ENCODE results near the gene HERPUD2. TPM values are rescaled to one million over a fixed set of nuclear protein-coding genes. Genes with fewer than 3 reads are reported as not detected.
A peak's percentile ranks its signal among the peaks of the same experiment; 100 is the strongest.

HERPUD2 gene
- polyA plus RNA-seq, 1 donor (not counting 4 experiments of a cell fraction or from before 2014, with no cell fraction given) = 43.6 TPM

GRCh38 chr7:35712563-35713226, 17.8 kb upstream of the HERPUD2 start:
- FAIRE-seq (no peak), DNase-seq (ENCODE audit: low read depth, low spot score) (no peak)

DNA sequence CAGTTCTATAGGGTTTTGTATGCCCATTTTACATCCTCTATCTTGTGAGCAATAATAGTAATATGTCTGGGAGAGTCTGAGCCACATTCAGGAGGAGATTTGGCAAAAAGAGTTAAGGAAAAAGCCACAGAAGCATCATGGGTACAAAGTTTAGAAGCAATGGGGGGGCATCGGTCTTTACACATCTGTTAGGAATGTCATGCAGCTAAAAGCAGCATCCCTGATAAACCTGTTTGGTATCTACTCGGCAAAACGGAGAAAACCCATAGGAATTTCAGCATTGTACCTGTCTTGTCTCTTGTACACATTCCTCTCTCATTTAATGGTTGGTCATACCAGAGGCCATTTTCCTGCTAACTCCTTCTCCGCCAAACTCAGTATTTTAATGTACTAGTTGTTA, 12.5 kb upstream of the HERPUD2 start:
- H3K9me3 ChIP-seq (ENCODE audit: control insufficient read depth, low read depth, low read length) = no peaks in the 10 kb centered on the region
- no peak overlapping the region for H3K4me3 ChIP-seq (ENCODE audit: control insufficient read depth in 2 of 3, extremely low read depth in 1 of 3, insufficient read depth in 2 of 3, low read depth in 1 of 3, low read length in 3 of 3)
- no peaks in the 10 kb centered on the region for H3K9me1 ChIP-seq (ENCODE audit: control insufficient read depth, extremely low read depth, insufficient read depth, low read length)
- peak overlapping the region; percentile 6 for H2AFZ ChIP-seq (ENCODE audit: control insufficient read depth, low read length)
- H3K27ac ChIP-seq (ENCODE audit: control insufficient read depth, insufficient read depth, low read length) = no peak overlapping the region
- peaks cover 27% of the 10 kb centered on the region for H3K4me1 ChIP-seq (ENCODE audit: control insufficient read depth, extremely low read depth, insufficient read depth, low read length)
- TF ChIP-seq EZH2 (IDR thresholded peaks at IDR 0.05; ENCODE audit: low read length) = no peak
- TF ChIP-seq, protein P1, sequence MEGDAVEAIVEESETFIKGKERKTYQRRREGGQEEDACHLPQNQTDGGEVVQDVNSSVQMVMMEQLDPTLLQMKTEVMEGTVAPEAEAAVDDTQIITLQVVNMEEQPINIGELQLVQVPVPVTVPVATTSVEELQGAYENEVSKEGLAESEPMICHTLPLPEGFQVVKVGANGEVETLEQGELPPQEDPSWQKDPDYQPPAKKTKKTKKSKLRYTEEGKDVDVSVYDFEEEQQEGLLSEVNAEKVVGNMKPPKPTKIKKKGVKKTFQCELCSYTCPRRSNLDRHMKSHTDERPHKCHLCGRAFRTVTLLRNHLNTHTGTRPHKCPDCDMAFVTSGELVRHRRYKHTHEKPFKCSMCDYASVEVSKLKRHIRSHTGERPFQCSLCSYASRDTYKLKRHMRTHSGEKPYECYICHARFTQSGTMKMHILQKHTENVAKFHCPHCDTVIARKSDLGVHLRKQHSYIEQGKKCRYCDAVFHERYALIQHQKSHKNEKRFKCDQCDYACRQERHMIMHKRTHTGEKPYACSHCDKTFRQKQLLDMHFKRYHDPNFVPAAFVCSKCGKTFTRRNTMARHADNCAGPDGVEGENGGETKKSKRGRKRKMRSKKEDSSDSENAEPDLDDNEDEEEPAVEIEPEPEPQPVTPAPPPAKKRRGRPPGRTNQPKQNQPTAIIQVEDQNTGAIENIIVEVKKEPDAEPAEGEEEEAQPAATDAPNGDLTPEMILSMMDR (optimal IDR thresholded peaks at IDR 0.05 in 1 of 3, IDR thresholded peaks at IDR 0.05 in 1 of 3, conservative IDR thresholded peaks at IDR 0.05 in 1 of 3; ENCODE audit: extremely low read depth in 1 of 3, insufficient read depth in 2 of 3, low read length in 3 of 3) = no peak
- dilution Hi-C loops (cut with MboI; ENCODE audit: extremely low pct_ligation_motif_present, low sequenced_read_pairs) = loop anchor here (25.0 kb wide), 1 partner anchor 105 kb away; the partner anchor contains the start of gene SEPTIN7
- FAIRE-seq (no peak), DNase-seq (ENCODE audit: low read depth, low spot score) (no peak)
- H3K4me2 ChIP-seq (ENCODE audit: control insufficient read depth, extremely low read depth, insufficient read depth, low read depth, low read length) = no peak overlapping the region
- H3K9ac ChIP-seq (ENCODE audit: control insufficient read depth, extremely low read depth, insufficient read depth, low read length) = no peak overlapping the region
- no peaks in the 10 kb centered on the region for H3K27me3 ChIP-seq (ENCODE audit: control insufficient read depth, extremely low read depth, insufficient read depth, low read length)
- H3K79me2 ChIP-seq (ENCODE audit: control insufficient read depth, insufficient read depth, low read length) = no peaks in the 10 kb centered on the region
- no peaks in the 10 kb centered on the region for H3K36me3 ChIP-seq (ENCODE audit: control insufficient read depth in 2 of 2, extremely low read depth in 1 of 2, insufficient read depth in 2 of 2, low read length in 2 of 2)
- no peaks in the 10 kb centered on the region for H4K20me1 ChIP-seq (ENCODE audit: control insufficient read depth, extremely low read depth, insufficient read depth, low read length)

More at GRCh38 chr7:35712563-35713226, 17.8 kb upstream of the HERPUD2 start:
- no peak overlapping the region for H2AFZ ChIP-seq (ENCODE audit: control insufficient read depth, low read length)
- H3K36me3 ChIP-seq (ENCODE audit: control insufficient read depth in 2 of 2, extremely low read depth in 1 of 2, insufficient read depth in 2 of 2, low read length in 2 of 2) = no peaks in the 10 kb centered on the region
- no peak overlapping the region for H3K27ac ChIP-seq (ENCODE audit: control insufficient read depth, insufficient read depth, low read length)
- H3K27me3 ChIP-seq (ENCODE audit: control insufficient read depth, extremely low read depth, insufficient read depth, low read length) = no peaks in the 10 kb centered on the region
- dilution Hi-C loops (cut with MboI; ENCODE audit: extremely low pct_ligation_motif_present, low sequenced_read_pairs) = loop anchor here (25.0 kb wide), 1 partner anchor 100 kb away; the partner anchor contains the start of gene SEPTIN7
- H3K4me3 ChIP-seq (ENCODE audit: control insufficient read depth in 2 of 3, extremely low read depth in 1 of 3, insufficient read depth in 2 of 3, low read depth in 1 of 3, low read length in 3 of 3) = no peak overlapping the region
- H3K9me1 ChIP-seq (ENCODE audit: control insufficient read depth, extremely low read depth, insufficient read depth, low read length) = no peaks in the 10 kb centered on the region
- no peaks in the 10 kb centered on the region for H4K20me1 ChIP-seq (ENCODE audit: control insufficient read depth, extremely low read depth, insufficient read depth, low read length)
- H3K9ac ChIP-seq (ENCODE audit: control insufficient read depth, extremely low read depth, insufficient read depth, low read length) = no peak overlapping the region
- no peaks in the 10 kb centered on the region for H3K79me2 ChIP-seq (ENCODE audit: control insufficient read depth, insufficient read depth, low read length)
- peaks cover 7% of the 10 kb centered on the region for H3K4me1 ChIP-seq (ENCODE audit: control insufficient read depth, extremely low read depth, insufficient read depth, low read length)
- TF ChIP-seq, protein P1 (optimal IDR thresholded peaks at IDR 0.05 in 1 of 3, IDR thresholded peaks at IDR 0.05 in 1 of 3, conservative IDR thresholded peaks at IDR 0.05 in 1 of 3; ENCODE audit: extremely low read depth in 1 of 3, insufficient read depth in 2 of 3, low read length in 3 of 3) = no peak
- TF ChIP-seq EZH2 (IDR thresholded peaks at IDR 0.05; ENCODE audit: low read length) = no peak
- no peaks in the 10 kb centered on the region for H3K9me3 ChIP-seq (ENCODE audit: control insufficient read depth, low read depth, low read length)
- no peak overlapping the region for H3K4me2 ChIP-seq (ENCODE audit: control insufficient read depth, extremely low read depth, insufficient read depth, low read depth, low read length)
